Panc1 (cell line): ENCODE data around the gene CHIC2. TPM values are rescaled to one million over a fixed set of nuclear protein-coding genes. Genes with fewer than 3 reads are reported as not detected.

Experiments
- ATAC-seq: fragments of 200-7000 bp; cut with Tn5 transposase; 2 replicates; pipeline ENCODE4 v1.9.1; 2020; ENCODE audit warnings: mild to moderate bottlenecking, moderate library complexity
- BruUV-seq: library from RNA; stranded (reverse); fragments of 400-500 nt; replicated peaks from 2 replicates; lab custom pipeline; 2021; lab: Mats Ljungman, UMichigan
- CTCF ChIA-PET: fragments of 300-600 bp; sonication (Branson Sonifier 250); formaldehyde crosslinking; loops from one replicate; lab custom pipeline; 2022; ENCODE audit warnings: antibody characterized with exemption; lab: Charles Lee
- POLR2A ChIA-PET: fragments of 300-600 bp; sonication (Branson Sonifier 250); formaldehyde crosslinking; loops from one replicate; lab custom pipeline; 2022; ENCODE audit warnings: antibody characterized with exemption; lab: Charles Lee
- DNase-seq: peaks from one replicate; pipeline ENCODE4 v3.0.0-alpha.2; 2010; ENCODE audit warnings: low read depth, low spot score
- H3K27ac ChIP-seq: 2 replicates; pipeline ENCODE4 v1.5.1; 2011; ENCODE audit warnings: mild to moderate bottlenecking, low read length, inconsistent platforms
- H3K27me3 ChIP-seq: fragments of 200-500 bp; sonication (Bioruptor generic); 2 replicates; pipeline ENCODE4 v1.6.0; 2014; ENCODE audit warnings: low read length, inconsistent platforms; ENCODE audit not compliant: control insufficient read depth, insufficient read depth
- H3K36me3 ChIP-seq: fragments of 200-500 bp; sonication (Bioruptor generic); 2 replicates; pipeline ENCODE4 v1.5.1; 2014; ENCODE audit warnings: inconsistent platforms, mild to moderate bottlenecking, low read length, moderate library complexity; ENCODE audit not compliant: control insufficient read depth, insufficient read depth
- H3K4me1 ChIP-seq: 2 replicates; pipeline ENCODE4 v1.5.1; 2011; ENCODE audit warnings: inconsistent platforms, mild to moderate bottlenecking, low read length, moderate library complexity; ENCODE audit not compliant: control insufficient read depth, insufficient read depth
- H3K4me3 ChIP-seq, 2 experiments: 2 replicates each; pipeline ENCODE4 v1.5.1; 2011 to 2012; ENCODE audit warnings: low read depth in 2 of 2, low read length in 2 of 2, mild to moderate bottlenecking in 2 of 2, inconsistent platforms in 1 of 2, moderate library complexity in 1 of 2
- H3K9me3 ChIP-seq: fragments of 200-500 bp; sonication (Bioruptor generic); 2 replicates; pipeline ENCODE4 v1.5.1; 2014; ENCODE audit warnings: low read depth, mild to moderate bottlenecking, inconsistent platforms, low read length, moderate library complexity; ENCODE audit not compliant: control insufficient read depth, insufficient read depth
- POLR2AphosphoS5 ChIP-seq: IDR thresholded peaks from 2 replicates; pipeline ENCODE4 v1.6.1; 2012; ENCODE audit warnings: mild to moderate bottlenecking, low read depth, low read length, moderate library complexity
- SIN3A ChIP-seq: IDR thresholded peaks from 2 replicates; pipeline ENCODE4 v1.6.1; 2012; ENCODE audit warnings: low read depth, mild to moderate bottlenecking, low read length, moderate library complexity, borderline replicate concordance; ENCODE audit not compliant: insufficient read depth
- TCF7L2 ChIP-seq: IDR thresholded peaks from 2 replicates; pipeline ENCODE4 v1.6.1; 2011; ENCODE audit warnings: mild to moderate bottlenecking, low read depth, low read length, inconsistent platforms
- in situ Hi-C: cut with HindIII; loops from 2 replicates; pipeline ENCODE4 v1.10.0; 2016; ENCODE audit warnings: low sequenced_read_pairs, low pct_unique_long_range_greater_than_20kb
- intact Hi-C: fragments of 100-400 bp; cut with micrococcal nuclease; formaldehyde crosslinking; loops from one replicate; pipeline ENCODE4 v1.10.0; 2022; ENCODE audit not compliant: unreplicated experiment
- total RNA-seq: library from RNA; stranded (reverse); gene quantifications from one replicate; pipeline ENCODE4 v1.2.1, GENCODE V29; 2021; ENCODE audit not compliant: unreplicated experiment
- TF ChIP-seq, protein P1 (sequence below), 2 experiments: IDR thresholded peaks; 2 replicates each; pipeline ENCODE4 v1.6.1; 2011 to 2012; ENCODE audit warnings: low read depth in 2 of 2, control low read depth in 1 of 2, low read length in 1 of 2, mild to moderate bottlenecking in 1 of 2, moderate library complexity in 1 of 2; ENCODE audit not compliant: insufficient read depth in 1 of 2
- TF ChIP-seq, protein P2 (sequence below): fragments of 450-650 bp; IDR thresholded peaks from 2 replicates; pipeline ENCODE4 v1.5.1; 2017; ENCODE audit warnings: mild to moderate bottlenecking

CHIC2 gene
- total RNA-seq, 1 experiment from 2014 or later: 10.3 TPM

- no peak for DNase-seq
- CTCF ChIA-PET: no interaction called here
- Histone ChIP-seq H3K27ac (no peak overlapping the region), H3K4me3 (no peak overlapping the region), H3K9me3 (no peaks in the 10 kb centered on the region), H3K36me3 (no peaks in the 10 kb centered on the region), H3K27me3 (no peaks in the 10 kb centered on the region), H3K4me1 (no peaks in the 10 kb centered on the region)
- intact Hi-C loops (no loop called here), in situ Hi-C loops (no loop called here)
- no TSS peak for BruUV-seq
- TF ChIP-seq, protein P1, sequence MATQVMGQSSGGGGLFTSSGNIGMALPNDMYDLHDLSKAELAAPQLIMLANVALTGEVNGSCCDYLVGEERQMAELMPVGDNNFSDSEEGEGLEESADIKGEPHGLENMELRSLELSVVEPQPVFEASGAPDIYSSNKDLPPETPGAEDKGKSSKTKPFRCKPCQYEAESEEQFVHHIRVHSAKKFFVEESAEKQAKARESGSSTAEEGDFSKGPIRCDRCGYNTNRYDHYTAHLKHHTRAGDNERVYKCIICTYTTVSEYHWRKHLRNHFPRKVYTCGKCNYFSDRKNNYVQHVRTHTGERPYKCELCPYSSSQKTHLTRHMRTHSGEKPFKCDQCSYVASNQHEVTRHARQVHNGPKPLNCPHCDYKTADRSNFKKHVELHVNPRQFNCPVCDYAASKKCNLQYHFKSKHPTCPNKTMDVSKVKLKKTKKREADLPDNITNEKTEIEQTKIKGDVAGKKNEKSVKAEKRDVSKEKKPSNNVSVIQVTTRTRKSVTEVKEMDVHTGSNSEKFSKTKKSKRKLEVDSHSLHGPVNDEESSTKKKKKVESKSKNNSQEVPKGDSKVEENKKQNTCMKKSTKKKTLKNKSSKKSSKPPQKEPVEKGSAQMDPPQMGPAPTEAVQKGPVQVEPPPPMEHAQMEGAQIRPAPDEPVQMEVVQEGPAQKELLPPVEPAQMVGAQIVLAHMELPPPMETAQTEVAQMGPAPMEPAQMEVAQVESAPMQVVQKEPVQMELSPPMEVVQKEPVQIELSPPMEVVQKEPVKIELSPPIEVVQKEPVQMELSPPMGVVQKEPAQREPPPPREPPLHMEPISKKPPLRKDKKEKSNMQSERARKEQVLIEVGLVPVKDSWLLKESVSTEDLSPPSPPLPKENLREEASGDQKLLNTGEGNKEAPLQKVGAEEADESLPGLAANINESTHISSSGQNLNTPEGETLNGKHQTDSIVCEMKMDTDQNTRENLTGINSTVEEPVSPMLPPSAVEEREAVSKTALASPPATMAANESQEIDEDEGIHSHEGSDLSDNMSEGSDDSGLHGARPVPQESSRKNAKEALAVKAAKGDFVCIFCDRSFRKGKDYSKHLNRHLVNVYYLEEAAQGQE (IDR thresholded peaks at IDR 0.05; ENCODE audit: insufficient read depth in 1 of 2, low read depth in 2 of 2, low read length in 1 of 2): no peak
- TF ChIP-seq POLR2AphosphoS5 (no peak), TCF7L2 (no peak), SIN3A (no peak)
- TF ChIP-seq, protein P2, sequence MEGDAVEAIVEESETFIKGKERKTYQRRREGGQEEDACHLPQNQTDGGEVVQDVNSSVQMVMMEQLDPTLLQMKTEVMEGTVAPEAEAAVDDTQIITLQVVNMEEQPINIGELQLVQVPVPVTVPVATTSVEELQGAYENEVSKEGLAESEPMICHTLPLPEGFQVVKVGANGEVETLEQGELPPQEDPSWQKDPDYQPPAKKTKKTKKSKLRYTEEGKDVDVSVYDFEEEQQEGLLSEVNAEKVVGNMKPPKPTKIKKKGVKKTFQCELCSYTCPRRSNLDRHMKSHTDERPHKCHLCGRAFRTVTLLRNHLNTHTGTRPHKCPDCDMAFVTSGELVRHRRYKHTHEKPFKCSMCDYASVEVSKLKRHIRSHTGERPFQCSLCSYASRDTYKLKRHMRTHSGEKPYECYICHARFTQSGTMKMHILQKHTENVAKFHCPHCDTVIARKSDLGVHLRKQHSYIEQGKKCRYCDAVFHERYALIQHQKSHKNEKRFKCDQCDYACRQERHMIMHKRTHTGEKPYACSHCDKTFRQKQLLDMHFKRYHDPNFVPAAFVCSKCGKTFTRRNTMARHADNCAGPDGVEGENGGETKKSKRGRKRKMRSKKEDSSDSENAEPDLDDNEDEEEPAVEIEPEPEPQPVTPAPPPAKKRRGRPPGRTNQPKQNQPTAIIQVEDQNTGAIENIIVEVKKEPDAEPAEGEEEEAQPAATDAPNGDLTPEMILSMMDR: no peak
- POLR2A ChIA-PET: no interaction called here
- no peak for ATAC-seq
Measured at GRCh38 chr4:54016504-54016903, 47.9 kb downstream of the CHIC2 start.

DNA sequence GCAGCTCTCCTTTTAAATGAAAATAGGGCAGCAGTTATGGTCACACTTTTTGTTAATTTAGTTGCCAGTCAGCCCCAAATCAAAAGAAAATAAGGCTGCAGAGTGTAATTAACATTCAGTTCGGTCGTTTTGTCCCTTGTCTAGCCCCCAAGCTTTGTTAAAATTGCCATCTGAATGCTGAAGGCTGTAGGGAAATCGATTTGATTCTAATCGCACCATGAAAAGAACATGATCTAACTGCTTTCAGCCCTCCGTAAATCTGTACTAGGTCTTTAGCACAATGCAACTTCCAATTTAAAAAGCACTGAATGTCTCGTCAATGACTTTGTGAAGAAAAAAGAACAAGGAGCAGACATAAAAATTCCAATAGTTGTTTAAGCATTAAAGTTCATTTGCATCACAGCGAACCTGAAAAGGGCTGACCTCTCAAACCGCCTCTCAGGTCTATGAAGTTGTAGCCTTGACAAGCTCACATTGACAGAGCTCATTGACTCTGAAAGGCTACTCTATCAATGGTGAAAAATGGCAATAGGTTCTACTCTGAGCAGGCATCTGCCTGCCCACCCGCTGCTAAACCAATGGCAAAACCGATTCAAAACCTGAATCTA, 48.9 kb downstream of the CHIC2 start:
- no TSS peak for BruUV-seq
- H3K27ac ChIP-seq: no peak overlapping the region
- ChIA-PET POLR2A (no interaction called here), CTCF (no interaction called here)
- H3K9me3 ChIP-seq: no peaks in the 10 kb centered on the region
- DNase-seq: no peak
- H3K27me3 ChIP-seq: no peaks in the 10 kb centered on the region
- ATAC-seq: no peak
- in situ Hi-C loops (no loop called here), intact Hi-C loops (no loop called here)
- H3K4me3 ChIP-seq: no peak overlapping the region
- no peaks in the 10 kb centered on the region for H3K4me1 ChIP-seq
- H3K36me3 ChIP-seq: no peaks in the 10 kb centered on the region
- TF ChIP-seq SIN3A (no peak), TCF7L2 (no peak)

- H3K36me3 ChIP-seq: no peaks in the 10 kb centered on the region
- in situ Hi-C loops: no loop called here
- BruUV-seq: no TSS peak
Measured at GRCh38 chr4:54014666-54015160, 49.7 kb downstream of the CHIC2 start.

More at GRCh38 chr4:54014666-54015160, 49.7 kb downstream of the CHIC2 start:
- Histone ChIP-seq H3K4me3 (no peak overlapping the region), H3K27me3 (no peaks in the 10 kb centered on the region), H3K4me1 (no peaks in the 10 kb centered on the region), H3K9me3 (no peaks in the 10 kb centered on the region), H3K27ac (no peak overlapping the region)
- intact Hi-C loops: no loop called here
- ChIA-PET CTCF (no interaction called here), POLR2A (no interaction called here)
- TF ChIP-seq, protein P1 (IDR thresholded peaks at IDR 0.05; ENCODE audit: insufficient read depth in 1 of 2, low read depth in 2 of 2, low read length in 1 of 2): no peak
- no peak for TF ChIP-seq POLR2AphosphoS5
- TF ChIP-seq, protein P2: no peak
- TF ChIP-seq SIN3A: no peak
- no peak for TF ChIP-seq TCF7L2
- DNase-seq (no peak), ATAC-seq (no peak)
